Amniotic stem cell (primary cell): ENCODE data around the gene TBC1D16.
"Not testable (repeated sequence)": the region's sequence is repeated elsewhere in the genome, so short reads cannot be mapped to it uniquely, and the experiment has no call there.

Source experiments
- DNase-seq: peaks from one replicate; lab custom pipeline; 2025; lab: John Stamatoyannopoulos, UW

TBC1D16 gene

DNA sequence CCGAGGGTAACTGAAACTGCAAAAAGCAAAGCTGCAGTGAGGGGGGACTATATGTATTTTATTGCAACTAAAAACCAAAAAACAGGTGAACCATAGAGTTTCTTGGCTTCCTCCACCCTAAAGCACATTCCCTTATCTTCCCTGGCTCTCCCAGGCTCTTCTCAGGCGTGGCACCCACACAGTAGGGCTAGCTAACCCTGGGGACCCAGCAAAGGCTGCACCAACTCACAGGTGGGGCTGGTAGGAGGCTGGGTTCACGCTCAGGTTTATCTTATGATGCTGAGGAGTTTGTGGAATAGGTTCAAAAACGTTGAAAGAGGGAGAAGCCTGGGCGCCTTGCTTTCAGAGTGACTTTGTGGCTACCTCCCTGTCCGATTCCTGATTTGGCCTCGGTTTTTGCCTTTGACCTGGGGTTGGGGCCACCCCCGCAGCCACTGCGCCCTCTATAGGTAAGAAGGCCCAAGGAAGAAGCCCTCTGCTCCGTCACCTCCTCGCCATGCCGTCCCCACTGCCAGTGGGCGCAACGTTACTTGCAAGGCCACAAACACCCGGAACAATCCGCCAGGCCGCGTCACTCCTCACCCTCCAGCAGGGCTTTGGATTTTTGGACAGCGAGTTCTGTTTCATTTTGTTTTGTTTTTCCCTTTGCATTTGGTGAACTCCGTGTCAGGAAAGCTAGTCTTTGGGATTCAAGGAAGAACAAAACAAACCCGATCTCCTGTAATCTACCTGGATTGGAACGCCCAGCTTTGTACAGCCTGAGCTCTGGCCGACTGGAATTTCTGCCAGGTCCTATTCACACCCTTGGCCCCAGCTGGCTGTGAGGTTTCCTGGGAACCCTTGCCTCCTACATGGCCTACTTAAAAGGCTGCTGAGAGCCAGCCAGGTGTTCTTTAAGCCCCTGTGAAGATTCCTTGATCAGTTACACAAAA, 60.8 kb downstream of the TBC1D16 start:
- no peak for DNase-seq

DNA sequence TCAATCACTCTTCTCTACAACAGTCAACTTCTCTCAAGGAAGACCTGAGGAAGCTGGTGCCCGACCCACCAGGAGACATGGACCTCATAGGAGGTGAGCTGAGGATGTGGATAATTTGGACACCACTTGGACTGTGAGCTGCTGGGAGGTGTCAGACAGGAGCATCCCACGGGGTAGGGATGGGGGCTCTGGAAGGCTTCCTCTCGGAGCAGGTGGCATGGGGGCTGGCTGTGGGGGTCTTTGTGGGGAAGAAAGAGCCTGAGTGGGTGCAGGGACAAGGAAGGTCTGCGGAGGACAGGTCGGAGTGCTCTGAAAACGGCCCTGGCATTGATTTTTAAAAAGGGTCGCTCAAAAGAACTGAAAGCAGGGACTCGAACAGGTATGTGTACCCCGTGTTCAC, 64.0 kb downstream of the TBC1D16 start:
- no peak for DNase-seq

DNA sequence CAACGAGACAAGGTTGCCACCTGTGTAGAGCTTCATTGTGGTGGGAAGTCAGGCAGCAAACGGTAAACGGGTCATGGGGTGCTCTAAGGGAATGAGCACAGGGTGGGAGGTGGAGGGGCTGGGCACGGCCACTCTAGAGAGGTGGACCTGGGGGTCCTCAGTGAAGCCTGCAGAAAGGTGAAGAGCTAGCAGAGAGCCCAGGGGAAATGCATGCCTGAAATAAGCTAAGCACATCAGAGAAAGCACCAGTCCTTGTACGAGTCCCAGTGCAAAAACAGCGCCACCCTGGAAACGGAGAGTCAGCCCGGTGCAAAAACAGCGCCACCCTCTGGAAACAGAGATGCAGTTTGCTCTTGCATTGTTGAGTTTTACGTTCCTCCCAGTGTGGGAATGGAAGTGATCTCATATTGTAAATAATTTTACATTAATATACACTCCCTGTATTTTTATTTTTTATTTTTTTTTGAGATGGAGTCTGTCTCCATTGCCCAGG, 65.0 kb downstream of the TBC1D16 start:
- DNase-seq, result no peak

DNA sequence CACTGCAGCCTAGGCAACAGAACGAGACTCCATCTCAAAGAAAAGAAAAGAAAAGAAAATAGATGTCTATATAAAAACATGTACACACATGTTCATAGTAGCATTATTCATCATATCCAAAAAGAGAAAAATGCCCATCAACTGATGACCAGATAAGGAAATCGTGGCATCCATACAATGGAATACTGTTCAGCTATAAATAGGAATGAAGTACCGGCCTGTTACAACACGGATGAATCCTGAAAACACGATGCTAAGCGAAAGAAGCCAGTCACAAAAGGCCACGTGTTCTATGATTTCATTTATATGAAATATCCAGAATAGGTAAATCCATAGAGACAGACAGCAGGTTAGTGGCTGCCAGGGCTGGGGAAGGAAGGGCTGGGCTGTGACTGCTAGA, 65.8 kb downstream of the TBC1D16 start:
- DNase-seq, result no peak

DNA sequence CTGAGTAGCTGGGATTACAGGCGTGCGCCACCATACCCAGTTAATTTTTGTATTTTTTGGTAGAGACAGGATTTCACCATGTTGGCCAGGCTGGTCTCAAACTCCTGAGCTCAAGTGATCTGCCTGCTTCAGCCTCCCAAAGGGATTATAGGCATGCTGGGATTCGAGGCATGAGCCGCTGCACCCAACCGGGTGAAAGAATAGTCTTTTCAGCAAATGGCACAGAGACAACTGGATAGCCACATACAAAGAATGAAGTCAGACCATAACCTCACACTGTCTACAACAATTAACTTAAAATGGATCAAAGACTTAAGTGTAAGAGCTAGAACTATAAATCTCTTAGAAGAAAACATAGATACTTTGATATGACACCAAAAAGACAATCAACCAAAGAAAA, 67.6 kb downstream of the TBC1D16 start:
- DNase-seq, result no peak

DNA sequence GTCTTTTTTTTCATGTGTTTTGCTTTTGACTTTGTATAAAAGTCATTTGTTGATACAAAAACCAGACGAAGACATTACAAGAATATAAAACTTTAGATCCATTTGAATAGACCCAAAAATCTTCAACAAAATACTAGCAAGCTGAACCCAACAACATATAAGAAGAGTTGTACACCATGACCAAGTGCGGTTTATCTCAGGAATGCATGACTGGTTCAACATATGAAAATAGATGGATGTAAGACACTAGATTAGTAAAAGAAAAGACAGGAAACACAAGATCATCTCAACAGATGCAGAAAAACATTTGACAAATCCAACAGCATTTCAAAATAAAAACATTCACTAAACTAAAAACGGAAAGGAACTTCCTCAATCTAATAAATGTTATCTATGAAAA, 69.0 kb downstream of the TBC1D16 start:
- DNase-seq, result no peak

DNA sequence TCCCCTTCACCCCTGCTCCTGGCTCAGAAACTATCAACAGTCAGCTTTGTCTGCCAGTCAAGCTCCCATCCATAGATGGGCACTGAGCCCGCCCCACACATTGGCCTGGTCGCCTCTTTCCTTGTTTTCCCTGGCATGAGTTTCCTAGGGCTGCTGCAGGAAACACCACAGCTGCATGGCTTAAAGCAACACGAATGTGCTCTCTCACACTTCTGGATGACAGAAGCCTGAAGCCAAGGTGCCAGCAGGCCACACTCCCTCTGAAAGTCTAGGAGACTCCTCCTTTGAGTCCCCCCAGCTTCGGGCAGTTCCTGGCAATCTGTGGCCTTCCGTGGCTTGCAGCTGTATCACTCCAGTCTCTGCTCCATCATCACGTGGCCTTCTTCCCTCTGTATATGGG, 69.9 kb downstream of the TBC1D16 start:
- no peak for DNase-seq

DNA sequence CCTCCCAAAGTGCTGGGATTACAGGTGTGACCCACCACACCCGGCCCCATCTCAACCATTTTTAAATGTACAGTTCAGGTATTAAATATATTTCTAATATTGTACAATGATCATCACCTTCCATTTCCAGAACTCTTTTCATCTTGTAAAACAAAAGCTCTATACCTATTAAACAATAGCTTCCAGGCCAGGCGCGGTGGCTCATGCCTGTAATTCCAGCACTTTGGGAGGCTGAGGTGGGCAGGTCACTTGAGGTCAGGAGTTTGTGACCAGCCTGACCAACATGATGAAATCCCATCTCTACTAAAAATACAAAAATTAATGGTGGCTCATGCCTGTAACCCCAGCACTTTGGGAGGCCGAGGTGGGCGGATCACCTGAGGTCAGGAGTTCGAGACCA, 73.2 kb downstream of the TBC1D16 start:
- DNase-seq, result not testable (repeated sequence)

DNA sequence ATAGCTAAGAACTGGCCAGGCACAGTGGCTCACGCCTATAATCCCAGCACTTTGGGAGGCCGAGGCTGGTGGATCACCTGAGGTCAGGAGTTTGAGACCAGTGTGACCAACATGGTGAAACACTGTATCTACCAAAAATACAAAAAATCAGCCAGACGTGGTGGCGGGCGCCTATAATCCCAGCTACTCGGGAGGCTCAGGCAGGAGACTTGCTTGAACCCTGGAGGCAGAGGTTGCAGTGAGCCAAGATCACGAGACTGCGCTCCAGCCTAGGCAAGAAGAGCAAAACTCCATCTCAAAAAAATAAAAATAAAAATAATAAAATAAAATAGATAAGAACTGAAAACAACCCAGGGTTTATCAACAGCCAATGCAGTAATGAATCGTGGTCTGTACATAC, 74.1 kb downstream of the TBC1D16 start:
- DNase-seq, result not testable (repeated sequence)

DNA sequence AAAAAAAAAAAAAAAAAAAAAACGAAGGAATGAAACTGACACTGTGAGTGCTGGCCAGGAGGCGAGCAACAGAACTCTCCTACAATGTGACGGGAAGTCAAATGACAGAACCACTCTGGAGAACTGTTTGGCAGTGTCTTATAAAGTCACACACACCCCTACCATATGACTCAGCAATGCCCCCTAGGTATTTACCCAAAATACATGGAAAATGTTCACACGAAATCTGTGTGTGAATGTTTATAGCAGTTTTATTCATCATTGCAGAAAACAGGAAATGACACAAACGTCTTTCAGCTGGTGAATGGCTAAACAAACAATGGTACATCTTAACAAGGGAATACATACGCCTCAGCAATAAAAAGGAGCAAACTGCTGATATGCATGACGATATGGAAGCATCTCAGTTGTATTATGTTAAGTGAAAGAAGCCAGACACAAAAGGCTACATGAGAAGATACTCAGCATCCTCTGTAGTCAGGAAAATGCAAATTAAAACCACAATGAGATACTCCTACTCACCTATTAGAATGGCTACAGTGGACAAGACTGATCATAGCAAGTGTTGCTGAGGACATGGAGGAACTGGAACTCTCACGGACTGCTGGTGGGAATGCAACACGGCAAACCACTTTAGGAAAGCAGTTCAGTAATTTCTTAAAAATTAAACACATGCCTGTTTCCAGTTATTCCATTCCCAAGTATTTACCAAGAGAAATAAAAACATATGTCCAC, 74.7 kb downstream of the TBC1D16 start:
- DNase-seq, result no peak

DNA sequence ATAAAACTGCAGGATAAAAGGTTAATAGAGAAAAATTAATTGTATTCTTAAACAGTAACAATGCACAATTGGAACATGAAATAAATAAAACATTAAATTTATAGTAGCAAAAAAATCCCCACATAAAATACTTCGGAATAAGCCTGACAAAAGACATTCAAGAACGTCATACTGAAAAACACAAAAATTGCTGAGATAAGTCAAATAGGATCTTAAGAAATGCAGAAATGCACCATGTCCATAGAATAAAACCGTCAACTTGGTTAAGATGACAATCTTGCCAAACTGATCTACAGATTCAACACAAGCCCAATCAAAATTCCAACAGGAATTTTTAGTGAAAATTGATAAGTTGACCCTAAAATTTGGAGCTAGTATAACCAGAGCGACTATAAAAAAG, 76.6 kb downstream of the TBC1D16 start:
- DNase-seq, result no peak

DNA sequence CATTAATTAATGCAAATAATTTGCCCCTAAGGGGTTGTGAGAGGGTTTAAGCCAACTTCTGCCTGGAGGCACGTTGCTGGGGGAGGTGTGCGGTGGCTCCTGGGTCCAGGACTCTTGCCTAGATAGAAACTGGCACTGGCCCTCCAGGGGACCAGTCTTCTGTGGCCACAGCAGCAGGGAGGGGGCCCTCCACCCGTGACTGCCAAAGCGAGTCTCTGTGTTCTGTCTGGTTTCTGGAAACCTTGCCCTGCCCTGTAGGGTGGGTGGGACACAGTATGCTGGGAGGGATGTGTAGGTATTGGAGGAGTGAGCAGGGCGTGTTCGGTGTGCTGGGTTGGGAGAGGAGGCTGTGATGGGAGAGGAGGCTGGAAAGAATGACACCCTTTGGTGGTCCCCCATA, 78.8 kb downstream of the TBC1D16 start:
- no peak for DNase-seq

DNA sequence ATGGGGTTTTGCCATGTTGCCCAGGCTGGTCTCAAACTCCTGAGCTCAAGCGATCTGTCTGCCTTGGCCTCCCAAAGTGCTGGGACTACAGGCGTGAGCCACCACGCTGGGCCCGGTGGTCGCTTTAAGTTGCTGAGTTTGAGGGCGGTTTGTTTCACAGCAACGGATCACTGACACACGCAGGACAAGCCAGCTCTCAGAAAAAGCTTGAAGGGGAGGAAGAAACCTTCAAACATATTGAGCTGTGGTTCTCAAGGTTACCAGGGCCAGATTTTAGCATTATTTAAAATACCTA, 79.3 kb downstream of the TBC1D16 start:
- DNase-seq, result not testable (repeated sequence)

DNA sequence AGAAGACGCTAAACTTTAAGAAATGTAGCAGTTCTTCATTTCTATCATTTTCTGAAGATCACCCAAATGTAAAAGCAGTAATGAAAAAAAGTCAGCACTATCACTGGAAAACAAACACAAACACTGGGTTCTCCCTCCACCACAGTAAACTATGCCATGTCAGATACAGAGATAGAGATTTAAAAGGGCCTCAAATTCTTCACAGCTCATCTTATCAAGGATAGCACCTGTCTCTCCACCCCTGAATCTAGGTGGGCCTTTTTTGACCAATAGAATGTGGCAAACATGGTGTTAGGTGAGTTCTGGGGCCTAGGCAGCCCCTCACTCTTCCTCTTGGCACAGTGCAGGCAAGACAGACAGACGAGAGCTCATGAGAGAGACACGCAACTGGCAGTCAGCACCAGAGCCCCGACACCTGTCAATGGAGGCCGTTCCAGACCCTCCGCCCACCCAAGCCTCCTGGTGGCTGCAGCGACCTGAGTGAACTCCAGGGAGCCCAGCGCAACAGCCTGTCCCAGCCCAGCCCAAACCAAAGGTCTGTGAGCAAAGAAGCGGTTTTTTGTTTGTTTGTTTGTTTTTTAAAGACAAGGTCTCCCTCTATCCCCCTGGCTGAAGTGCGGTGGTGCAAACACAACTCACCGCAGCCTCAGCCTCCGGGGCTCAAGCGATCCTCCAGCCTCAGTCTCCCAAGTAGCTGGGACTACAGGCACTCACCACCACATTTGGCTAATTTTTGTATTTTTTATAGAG, 79.8 kb downstream of the TBC1D16 start:
- DNase-seq, result no peak

DNA sequence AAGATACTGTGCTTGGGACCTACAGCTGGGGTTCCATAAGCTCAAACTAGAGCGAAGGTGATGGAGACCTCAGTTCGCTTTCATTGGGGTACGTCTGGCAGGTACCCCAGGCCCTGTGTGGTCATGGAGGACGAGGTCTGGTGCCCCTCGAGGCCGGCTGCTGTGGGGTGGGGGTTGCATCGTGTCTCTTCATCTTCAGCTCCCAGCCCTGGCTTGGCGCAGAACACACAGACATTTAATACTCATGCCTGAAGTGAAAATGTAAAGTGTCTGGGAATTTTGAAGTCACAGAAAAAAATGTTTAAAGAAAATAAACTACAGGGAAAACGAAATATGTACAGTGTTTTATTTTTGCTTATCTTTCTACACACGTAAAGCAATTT, 80.5 kb downstream of the TBC1D16 start:
- DNase-seq, result no peak

DNA sequence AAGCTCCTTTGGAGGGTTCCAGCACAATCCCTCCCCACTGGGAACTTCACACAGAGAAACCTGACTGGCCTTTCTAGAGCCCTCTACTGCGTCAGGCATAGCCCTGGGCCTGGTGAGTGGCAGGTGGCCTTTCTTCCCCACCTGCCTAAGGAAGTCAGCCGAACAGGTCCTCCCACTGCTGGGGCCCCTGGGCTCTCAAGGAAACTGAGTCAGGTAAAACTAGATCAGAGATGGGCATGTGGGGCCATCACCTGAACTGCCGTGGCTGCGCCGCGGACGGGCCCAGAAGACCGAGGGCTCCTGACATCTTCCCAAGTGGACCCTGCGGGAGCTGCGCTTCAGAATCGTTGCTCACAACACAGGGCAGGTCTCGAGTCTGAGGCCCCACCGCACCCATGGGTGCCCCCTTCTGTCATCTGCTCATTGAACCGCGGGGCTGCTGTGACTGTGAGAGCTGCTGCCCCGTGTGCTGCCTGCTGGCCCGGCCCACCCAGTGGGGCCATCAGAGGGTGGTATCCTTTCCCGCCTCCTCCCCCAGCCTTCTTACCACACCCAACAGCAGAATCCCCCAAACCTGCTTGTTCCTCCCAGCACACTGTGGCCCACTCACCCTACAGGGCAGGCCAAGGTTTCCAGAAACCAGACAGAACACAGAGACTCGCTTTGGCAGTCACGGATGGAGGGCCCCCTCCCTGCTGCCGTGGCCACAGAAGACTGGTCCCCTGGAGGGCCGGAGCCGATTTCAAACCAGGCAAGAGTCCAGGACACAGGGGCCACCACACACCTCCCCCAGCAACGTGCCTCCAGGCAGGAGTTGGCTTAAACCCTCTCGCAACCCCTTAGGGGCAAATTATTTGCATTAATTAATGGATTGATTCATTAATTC, 81.1 kb downstream of the TBC1D16 start:
- DNase-seq, result no peak

DNA sequence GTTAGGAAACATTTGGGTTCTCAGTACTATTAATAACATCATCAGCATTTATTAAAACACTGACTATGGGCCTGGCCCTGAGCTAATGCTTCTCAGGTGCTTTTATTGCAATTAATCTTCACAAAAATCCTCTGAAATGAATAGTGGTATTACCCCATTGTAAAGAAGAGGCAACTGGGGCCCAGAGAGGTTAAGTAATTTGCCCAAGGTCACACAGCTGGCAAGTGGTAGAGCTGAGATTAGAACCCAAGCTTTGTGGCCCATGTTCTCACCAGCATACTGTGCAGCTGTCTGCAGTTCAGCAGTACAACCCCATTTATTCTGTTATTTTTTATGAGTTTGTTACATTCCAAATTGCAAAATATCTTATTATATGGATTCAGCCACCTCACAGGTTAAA, 82.3 kb downstream of the TBC1D16 start:
- DNase-seq, result no peak

DNA sequence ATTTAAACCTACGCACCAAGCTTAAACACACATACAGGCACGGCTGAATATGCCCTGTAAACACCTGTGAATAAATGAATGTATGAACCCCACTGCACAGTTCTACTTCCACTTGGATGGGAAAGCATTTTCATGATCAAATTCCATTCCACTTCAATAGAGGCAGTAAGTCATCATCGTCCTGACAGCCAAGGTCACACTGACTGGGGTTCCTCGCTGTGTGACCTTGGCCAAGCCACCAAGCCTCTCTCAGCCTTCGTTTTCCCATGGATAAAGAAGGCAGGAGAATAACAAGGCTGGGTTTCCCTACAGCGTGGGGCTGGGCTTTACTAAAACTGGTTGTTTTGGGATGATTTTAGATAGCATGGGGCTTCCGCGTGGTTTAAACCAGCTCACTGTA, 82.8 kb downstream of the TBC1D16 start:
- no peak for DNase-seq

DNA sequence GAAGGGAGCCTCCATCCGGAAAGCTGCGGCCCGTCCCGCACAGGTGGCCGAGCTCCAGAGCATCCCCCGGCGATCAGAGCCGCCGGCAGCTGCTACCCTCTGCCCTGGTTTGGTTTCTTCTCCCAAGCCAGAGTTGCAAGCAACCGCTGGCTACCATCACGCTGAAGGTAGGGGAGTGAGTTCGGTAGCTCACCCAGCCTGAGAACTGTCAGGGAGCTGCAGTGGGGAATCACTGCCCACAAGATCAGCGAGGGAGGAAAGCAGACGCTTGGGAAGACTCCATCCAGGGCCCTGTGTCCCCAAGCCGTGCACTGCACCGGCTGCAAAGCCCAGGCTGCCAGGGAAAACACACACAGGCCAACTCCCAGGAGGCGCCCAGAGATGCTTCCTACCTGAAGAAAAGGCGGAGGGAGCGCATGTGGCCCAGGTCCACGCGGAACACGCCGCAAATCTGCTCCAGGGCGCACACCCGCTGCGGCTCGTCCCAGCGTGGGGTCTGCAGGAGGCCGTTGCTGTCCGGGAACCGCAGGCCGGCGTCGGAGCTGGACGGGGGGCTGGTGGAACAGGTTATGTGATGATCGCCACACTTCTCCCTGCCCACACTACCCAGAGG, 83.3 kb downstream of the TBC1D16 start:
- DNase-seq, result no peak

DNA sequence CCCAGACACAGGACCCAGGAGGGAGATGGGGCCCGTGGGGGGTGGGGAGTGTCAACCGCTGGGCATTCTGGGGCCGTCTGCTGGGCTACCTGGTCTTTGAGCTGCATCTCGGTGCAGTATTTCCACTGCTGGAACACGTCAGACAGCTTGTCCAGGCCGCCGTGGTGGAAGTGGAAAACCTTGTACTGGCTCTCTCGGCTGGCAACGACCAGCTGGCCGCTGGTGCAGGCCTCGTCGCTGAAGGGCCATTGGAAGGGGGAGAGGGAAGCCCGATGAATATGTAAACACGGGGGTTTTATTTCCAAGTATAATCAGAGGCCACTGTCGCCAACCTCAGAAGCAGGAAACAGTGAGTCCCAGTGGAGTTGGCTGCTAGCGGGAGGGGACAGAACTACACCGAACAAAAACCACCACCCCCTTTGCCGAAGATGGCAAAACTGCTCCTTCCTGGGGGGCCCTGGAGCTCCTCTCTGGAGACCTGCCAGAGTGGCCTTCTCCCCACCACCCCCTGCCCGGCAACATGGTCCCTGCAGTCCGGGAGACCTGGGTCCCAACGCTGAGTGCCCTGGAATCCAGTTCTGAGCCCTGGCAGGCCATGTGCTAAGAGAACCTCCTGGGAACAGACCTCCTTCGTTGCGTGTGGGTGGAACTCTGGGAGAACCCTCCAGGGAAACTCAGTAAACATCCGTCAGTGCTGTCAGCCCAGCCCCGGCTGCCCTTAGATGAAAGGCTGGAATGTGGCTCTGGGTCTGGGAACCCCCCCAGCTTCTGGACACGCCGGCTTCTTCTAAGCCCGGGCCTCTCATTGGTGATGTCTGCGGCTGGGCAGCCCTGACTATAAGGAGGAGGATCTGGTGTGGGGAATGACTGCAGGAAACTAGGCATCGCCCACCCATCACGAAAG, 84.1 kb downstream of the TBC1D16 start:
- no peak for DNase-seq
